ENCODE measurements around the gene EGF. TPM values are rescaled to one million over a fixed set of nuclear protein-coding genes. Genes with fewer than 3 reads are reported as not detected.

Gene EGF
- total RNA-seq, 1 experiment from 2014 or later = 1.5 TPM

GRCh38 chr4:109993116-109993515, 80.4 kb downstream of the EGF start:
- no peak overlapping the region for H2BK12ac ChIP-seq (ENCODE audit: insufficient read length, low read depth, low read length)
- no peak overlapping the region for H3K27ac Mint-ChIP-seq
- no peak overlapping the region for H3K14ac ChIP-seq (ENCODE audit: insufficient read depth, low read length)
- H4K8ac ChIP-seq (replicated peaks; ENCODE audit: insufficient read length, low read depth, low read length) = no peak overlapping the region
- no peaks in the 10 kb centered on the region for H3K36me3 Mint-ChIP-seq (ENCODE audit: insufficient read depth in 1 of 3, low read depth in 3 of 3)
- H3K27me3 Mint-ChIP-seq (ENCODE audit: low read depth) = no peaks in the 10 kb centered on the region
- H3K56ac ChIP-seq (ENCODE audit: insufficient read length, low read depth, low read length) = no peak overlapping the region
- H2BK120ac ChIP-seq (ENCODE audit: low read depth, low read length, poor library complexity, severe bottlenecking) = no peak overlapping the region
- no peak overlapping the region for H3K23ac ChIP-seq (ENCODE audit: insufficient read length, low read depth, low read length)
- no peak overlapping the region for H4K5ac ChIP-seq (ENCODE audit: insufficient read length, low read depth, low read length)
- H3K79me1 ChIP-seq (ENCODE audit: insufficient read depth, low read depth, low read length, poor library complexity, severe bottlenecking) = no peaks in the 10 kb centered on the region
- H4K20me1 ChIP-seq (ENCODE audit: control insufficient read depth, insufficient read depth, insufficient read length) = no peaks in the 10 kb centered on the region
- H3K27me3 ChIP-seq (ENCODE audit: insufficient read depth, low read length) = no peaks in the 10 kb centered on the region
- H2AFZ ChIP-seq (ENCODE audit: low read length) = no peak overlapping the region
- whole genome bisulfite sequencing (ENCODE audit: extremely low coverage, insufficient read length, low lambda C conversion rate) = no CpG with 5 or more reads among the region's 4 CpGs
- no peaks in the 10 kb centered on the region for H3K9me3 ChIP-seq (ENCODE audit: control insufficient read depth, low read depth, low read length)
- H2AK5ac ChIP-seq (ENCODE audit: insufficient read length, low read length) = no peak overlapping the region
- no peak overlapping the region for H3K27ac ChIP-seq (ENCODE audit: insufficient read length, low read depth, low read length)
- no peaks in the 10 kb centered on the region for H3K4me1 Mint-ChIP-seq
- no peak overlapping the region for H3T11ph ChIP-seq (ENCODE audit: low read length)
- no peak overlapping the region for H3K4ac ChIP-seq (ENCODE audit: low read depth, low read length)
- no peak for DNase-seq
- no peak overlapping the region for H4K91ac ChIP-seq (ENCODE audit: insufficient read length, low read depth, low read length)
- no peak overlapping the region for H3K9ac ChIP-seq (ENCODE audit: extremely low read depth, insufficient read length, low read length)
- no peak overlapping the region for H3K4me2 ChIP-seq (ENCODE audit: insufficient read depth, insufficient read length, low read length)
- no peak overlapping the region for H2BK15ac ChIP-seq (ENCODE audit: low read depth, low read length)
- H2BK20ac ChIP-seq (ENCODE audit: low read depth, low read length, poor library complexity, severe bottlenecking) = no peak overlapping the region
- H3K18ac ChIP-seq (ENCODE audit: insufficient read length, low read depth, low read length) = no peak overlapping the region
- no peaks in the 10 kb centered on the region for H3K23me2 ChIP-seq (ENCODE audit: insufficient read length, low read depth, low read length, poor library complexity, severe bottlenecking)
- no peak overlapping the region for H3K4me3 Mint-ChIP-seq
- H3K79me2 ChIP-seq (ENCODE audit: insufficient read depth, low read length) = no peaks in the 10 kb centered on the region
- H2BK5ac ChIP-seq (ENCODE audit: insufficient read length, low read length) = no peak overlapping the region
- no peaks in the 10 kb centered on the region for H3K9me3 Mint-ChIP-seq
- no peak for TF ChIP-seq CTCF (conservative IDR thresholded peaks at IDR 0.05)
- no peaks in the 10 kb centered on the region for H3K4me1 ChIP-seq (ENCODE audit: insufficient read depth, low read length)
